Loucy (cell line): ENCODE data around the gene PTPRC.

Experiments
- EZH2phosphoT487 ChIP-seq: fragments of 200-600 bp; IDR thresholded peaks from 2 replicates; pipeline ENCODE4 v1.6.1; 2018; ENCODE audit warnings: antibody characterized with exemption, mild to moderate bottlenecking, moderate library complexity, borderline replicate concordance
- TF ChIP-seq, protein P1 (sequence below): fragments of 200-600 bp; sonication (generic); conservative IDR thresholded peaks from 2 replicates; pipeline ENCODE4 v1.5.1; 2014; ENCODE audit warnings: mild to moderate bottlenecking, antibody characterized with exemption, low read length

DNA sequence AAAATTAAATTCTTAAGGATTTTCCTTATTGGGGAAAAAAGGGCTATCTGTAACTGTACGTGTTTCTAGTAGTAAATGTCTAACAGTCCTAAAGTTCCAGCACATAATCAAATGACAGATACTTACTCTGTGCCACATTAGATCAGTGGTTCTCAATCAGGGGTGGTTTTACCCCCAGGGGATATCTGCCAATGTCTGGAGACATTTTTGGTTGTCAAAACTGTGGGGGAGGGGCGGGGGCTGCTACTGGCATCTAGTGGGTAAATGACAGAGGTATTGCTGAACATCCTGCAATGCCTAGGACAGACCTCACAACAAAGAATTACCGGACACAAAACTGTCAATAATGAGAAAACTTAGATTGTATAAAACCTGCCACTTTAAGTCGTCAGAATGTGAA, 33.4 kb upstream of the PTPRC start:
- TF ChIP-seq, protein P1, sequence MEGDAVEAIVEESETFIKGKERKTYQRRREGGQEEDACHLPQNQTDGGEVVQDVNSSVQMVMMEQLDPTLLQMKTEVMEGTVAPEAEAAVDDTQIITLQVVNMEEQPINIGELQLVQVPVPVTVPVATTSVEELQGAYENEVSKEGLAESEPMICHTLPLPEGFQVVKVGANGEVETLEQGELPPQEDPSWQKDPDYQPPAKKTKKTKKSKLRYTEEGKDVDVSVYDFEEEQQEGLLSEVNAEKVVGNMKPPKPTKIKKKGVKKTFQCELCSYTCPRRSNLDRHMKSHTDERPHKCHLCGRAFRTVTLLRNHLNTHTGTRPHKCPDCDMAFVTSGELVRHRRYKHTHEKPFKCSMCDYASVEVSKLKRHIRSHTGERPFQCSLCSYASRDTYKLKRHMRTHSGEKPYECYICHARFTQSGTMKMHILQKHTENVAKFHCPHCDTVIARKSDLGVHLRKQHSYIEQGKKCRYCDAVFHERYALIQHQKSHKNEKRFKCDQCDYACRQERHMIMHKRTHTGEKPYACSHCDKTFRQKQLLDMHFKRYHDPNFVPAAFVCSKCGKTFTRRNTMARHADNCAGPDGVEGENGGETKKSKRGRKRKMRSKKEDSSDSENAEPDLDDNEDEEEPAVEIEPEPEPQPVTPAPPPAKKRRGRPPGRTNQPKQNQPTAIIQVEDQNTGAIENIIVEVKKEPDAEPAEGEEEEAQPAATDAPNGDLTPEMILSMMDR = peak; percentile 28
- no peak for TF ChIP-seq EZH2phosphoT487
